GM12878 (cell line): ENCODE results near the gene CYB5D1. TPM values are rescaled to one million over a fixed set of nuclear protein-coding genes. Genes with fewer than 3 reads are reported as not detected.

Experiments
- ATAC-seq: fragments of 200-7000 bp; cut with Tn5 transposase; 3 replicates; pipeline ENCODE4 v1.9.1; 2020; ENCODE audit warnings: mild to moderate bottlenecking, moderate library complexity
- BruUV-seq: library from RNA; stranded (reverse); fragments of 400-500 nt; replicated peaks from 2 replicates; lab custom pipeline; 2021; lab: Mats Ljungman, UMichigan
- CTCF ChIA-PET: fragments of 300-600 bp; sonication (Branson Sonifier 250); formaldehyde crosslinking; extraction: SDS; loops from one replicate; lab custom pipeline; 2021; ENCODE audit warnings: inconsistent platforms; lab: Yijun Ruan, JAX
- POLR2A ChIA-PET: fragments of 350-600 bp; formaldehyde crosslinking; extraction: SDS; loops from one replicate; lab custom pipeline; 2021; ENCODE audit warnings: inconsistent platforms; lab: Charles Lee
- RAD21 ChIA-PET: fragments of 300-600 bp; sonication (Branson Sonifier 250); formaldehyde crosslinking; loops from one replicate; lab custom pipeline; 2023; ENCODE audit warnings: antibody characterized with exemption; ENCODE audit not compliant: unreplicated experiment; lab: Charles Lee
- SMC1A ChIA-PET: fragments of 300-600 bp; sonication (Branson Sonifier 250); formaldehyde crosslinking; loops from one replicate; lab custom pipeline; 2023; ENCODE audit not compliant: unreplicated experiment, uncharacterized antibody; lab: Charles Lee
- DNase-seq: peaks from one replicate; pipeline ENCODE4 v3.0.0-alpha.2; 2011; ENCODE audit warnings: low read depth, low spot score
- FAIRE-seq: peaks from 3 replicates; lab custom pipeline; 2011; peaks lifted over from hg19 to GRCh38; lab: Jason Lieb, UNC
- H2AFZ ChIP-seq: 2 replicates; pipeline ENCODE4 v1.6.0; 2011; ENCODE audit warnings: low read depth, low read length, control low read depth; ENCODE audit not compliant: control insufficient read depth
- H3K27ac ChIP-seq: 2 replicates; pipeline ENCODE4 v1.5.1; 2011; ENCODE audit warnings: control low read depth; ENCODE audit not compliant: control insufficient read depth, insufficient read depth
- H3K27me3 ChIP-seq, 2 experiments: replicated peaks in 1 of 2; 2 replicates each; pipeline versions ENCODE4 v1.6.0 to v1.6.1; 2011; ENCODE audit warnings: low read length in 1 of 2; ENCODE audit not compliant: control insufficient read depth in 2 of 2, insufficient read depth in 2 of 2
- H3K36me3 ChIP-seq, 2 experiments: 2 replicates each; pipeline ENCODE4 v1.5.1; 2011; ENCODE audit warnings: low read length in 1 of 2; ENCODE audit not compliant: control insufficient read depth in 2 of 2, insufficient read depth in 2 of 2
- H3K4me1 ChIP-seq: 2 replicates; pipeline ENCODE4 v1.6.1; 2011; ENCODE audit warnings: mild to moderate bottlenecking, low read length, moderate library complexity, mixed read lengths; ENCODE audit not compliant: control insufficient read depth, insufficient read depth
- H3K4me2 ChIP-seq: 2 replicates; pipeline ENCODE4 v1.6.0; 2011; ENCODE audit warnings: control low read depth; ENCODE audit not compliant: control insufficient read depth, insufficient read depth
- H3K4me3 ChIP-seq: fragments of 200-600 bp; sonication (generic); 2 replicates; pipeline ENCODE4 v1.5.1; 2016
- H3K79me2 ChIP-seq: 2 replicates; pipeline ENCODE4 v1.6.0; 2011; ENCODE audit warnings: low read length; ENCODE audit not compliant: control insufficient read depth, insufficient read depth
- H3K9ac ChIP-seq: 2 replicates; pipeline ENCODE4 v1.8.0; 2011; ENCODE audit warnings: low read length, control low read depth, mixed read lengths; ENCODE audit not compliant: control insufficient read depth, insufficient read depth
- H3K9me3 ChIP-seq: replicated peaks from 3 replicates; pipeline ENCODE4 v1.5.1; 2011; ENCODE audit warnings: mild to moderate bottlenecking, low read length; ENCODE audit not compliant: control insufficient read depth, insufficient read depth
- H4K20me1 ChIP-seq: 2 replicates; pipeline ENCODE4 v1.6.0; 2011; ENCODE audit not compliant: control insufficient read depth, insufficient read depth
- BCLAF1 ChIP-seq: fragments of 450-650 bp; IDR thresholded peaks from 2 replicates; pipeline ENCODE4 v1.6.1; 2017; ENCODE audit warnings: antibody characterized with exemption, mild to moderate bottlenecking, moderate library complexity
- E2F4 ChIP-seq: IDR thresholded peaks from 2 replicates; pipeline ENCODE4 v1.6.1; 2012; ENCODE audit warnings: low read depth, low read length, improper control_type of control experiment
- FOS ChIP-seq: IDR thresholded peaks from 3 replicates; pipeline ENCODE4 v1.6.1; 2011; ENCODE audit warnings: borderline replicate concordance; ENCODE audit not compliant: insufficient read length; ENCODE audit errors: extremely low read depth
- IRF4 ChIP-seq: IDR thresholded peaks from 2 replicates; pipeline ENCODE4 v1.6.1; 2011; ENCODE audit warnings: low read depth, low read length
- KAT2A ChIP-seq: conservative IDR thresholded peaks from 2 replicates; pipeline ENCODE4 v1.6.1; 2011; ENCODE audit warnings: low read depth, low read length; ENCODE audit not compliant: control insufficient read depth
- NR2F1 ChIP-seq: fragments of 450-650 bp; conservative IDR thresholded peaks from 2 replicates; pipeline ENCODE4 v1.6.1; 2017; ENCODE audit warnings: mild to moderate bottlenecking
- POLR2A ChIP-seq: IDR thresholded peaks from 2 replicates; pipeline ENCODE4 v1.6.1; 2011; ENCODE audit warnings: low read depth, mild to moderate bottlenecking, low read length
- POLR2AphosphoS2 ChIP-seq: IDR thresholded peaks from 2 replicates; pipeline ENCODE4 v1.6.1; 2011; ENCODE audit warnings: low read depth, mild to moderate bottlenecking, low read length, improper control_type of control experiment, moderate library complexity
- RAD21 ChIP-seq: IDR thresholded peaks from 2 replicates; pipeline ENCODE4 v1.6.1; 2011; ENCODE audit warnings: mild to moderate bottlenecking, low read depth, low read length, moderate library complexity; ENCODE audit not compliant: insufficient read depth
- ZBTB11 ChIP-seq: fragments of 450-650 bp; formaldehyde crosslinking; IDR thresholded peaks from 2 replicates; pipeline ENCODE4 v1.5.0; 2022; ENCODE audit warnings: mild to moderate bottlenecking, missing genetic modification characterization
- WGBS: methylation state at CpG from one replicate; pipeline ENCODE4 v1.1.6; 2016; ENCODE audit warnings: low lambda C conversion rate; ENCODE audit not compliant: insufficient replicate concordance, insufficient coverage; ENCODE audit errors: missing lambda C conversion rate; 5-methylcytosine and 5-hydroxymethylcytosine counted together
- in situ Hi-C: fragments of 300-500 bp; cut with MboI; formaldehyde crosslinking; loops from 9 replicates; pipeline ENCODE4 v1.14.3; 2018; ENCODE audit warnings: mixed read lengths
- intact Hi-C: fragments of 100-400 bp; cut with micrococcal nuclease; formaldehyde crosslinking; loops from one replicate; pipeline ENCODE4 v1.14.2; 2022; ENCODE audit not compliant: unreplicated experiment
- polyA plus RNA-seq, 11 experiments: library from polyadenylated mRNA; depleted of rRNA in 4 of 11; unstranded in 6 of 11; stranded (reverse) in 5 of 11; fragments of >200 nt; fragmentation: Nextera tagmentation in 4 of 11; fragmentation: Illumina TruSeq in 1 of 11; extraction: Ambion mirVana in 4 of 11; extraction: Trizol in 1 of 11; gene quantifications; 1 replicate in 1 of 11; 2 replicates in 10 of 11; pipeline versions ENCODE4 v1.2.1 to v1.2.3, GENCODE V29; 2011 to 2016; ENCODE audit warnings: inconsistent platforms in 2 of 11, missing spikeins in 2 of 11, low read depth in 1 of 11
- total RNA-seq, 4 experiments: library from RNA; depleted of rRNA in 3 of 4; stranded (reverse); fragments of >200 nt in 3 of 4; fragmentation: Illumina TruSeq in 1 of 4; extraction: Trizol in 1 of 4; gene quantifications; 2 replicates each; pipeline versions ENCODE4 v1.2.1 to v1.2.3, GENCODE V29; 2013 to 2021
- TF ChIP-seq, protein P1 (sequence below): fragments of 450-650 bp; IDR thresholded peaks from 2 replicates; pipeline ENCODE4 v1.6.1; 2017; ENCODE audit warnings: mild to moderate bottlenecking, low read depth, inconsistent platforms; ENCODE audit not compliant: poor library complexity, severe bottlenecking

CYB5D1 gene
- total and polyA plus RNA-seq, 10 of the 15 experiments (the other 5 are each of a cell fraction or from before 2014, with no cell fraction given): 1.6 to 8.7 (median 6.4) TPM

GRCh38 chr17:7849751-7850504 lies 7.9 kb upstream of the CYB5D1 start:
- ATAC-seq: no peak
- RAD21 ChIA-PET: interaction anchor here (1.4 to 2.1 kb wide), 4 partner anchors 8 to 107 kb away, joined by 6 to 27 read pairs (median 8); partner anchors contain the start of gene KDM6B
- 81% methylated on average over 12 of the region's 12 CpGs for WGBS
- no peaks in the 10 kb centered on the region for H3K9me3 ChIP-seq
- H3K4me1 ChIP-seq: peaks cover 21% of the 10 kb centered on the region
- FAIRE-seq: no peak
- TF ChIP-seq KAT2A (no peak), E2F4 (no peak), RAD21 (no peak), IRF4 (no peak), BCLAF1 (no peak), POLR2A (no peak), POLR2AphosphoS2 (no peak), NR2F1 (no peak), ZBTB11 (CRISPR knock-in tag) (no peak), FOS (no peak)
- TF ChIP-seq, protein P1, sequence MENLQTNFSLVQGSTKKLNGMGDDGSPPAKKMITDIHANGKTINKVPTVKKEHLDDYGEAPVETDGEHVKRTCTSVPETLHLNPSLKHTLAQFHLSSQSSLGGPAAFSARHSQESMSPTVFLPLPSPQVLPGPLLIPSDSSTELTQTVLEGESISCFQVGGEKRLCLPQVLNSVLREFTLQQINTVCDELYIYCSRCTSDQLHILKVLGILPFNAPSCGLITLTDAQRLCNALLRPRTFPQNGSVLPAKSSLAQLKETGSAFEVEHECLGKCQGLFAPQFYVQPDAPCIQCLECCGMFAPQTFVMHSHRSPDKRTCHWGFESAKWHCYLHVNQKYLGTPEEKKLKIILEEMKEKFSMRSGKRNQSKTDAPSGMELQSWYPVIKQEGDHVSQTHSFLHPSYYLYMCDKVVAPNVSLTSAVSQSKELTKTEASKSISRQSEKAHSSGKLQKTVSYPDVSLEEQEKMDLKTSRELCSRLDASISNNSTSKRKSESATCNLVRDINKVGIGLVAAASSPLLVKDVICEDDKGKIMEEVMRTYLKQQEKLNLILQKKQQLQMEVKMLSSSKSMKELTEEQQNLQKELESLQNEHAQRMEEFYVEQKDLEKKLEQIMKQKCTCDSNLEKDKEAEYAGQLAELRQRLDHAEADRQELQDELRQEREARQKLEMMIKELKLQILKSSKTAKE: no peak
- no peak overlapping the region for H3K27ac ChIP-seq
- CTCF ChIA-PET: interaction anchor here (0.8 to 3.3 kb wide), 7 partner anchors 11 to 147 kb away, joined by 3 to 47 read pairs (median 11); partner anchors contain the start of gene KDM6B
- POLR2A ChIA-PET: interaction anchor here (1.8 kb wide), 1 partner anchor 15 kb away, joined by 10 read pairs; no protein-coding TSS in a partner anchor
- SMC1A ChIA-PET: interaction anchor here (1.1 to 2.3 kb wide), 5 partner anchors 13 to 27 kb away, joined by 4 to 14 read pairs (median 6); partner anchors contain the start of gene KDM6B
- DNase-seq: no peak
- no peak overlapping the region for H3K4me3 ChIP-seq
- no peak overlapping the region for H2AFZ ChIP-seq
- peaks cover 12 to 29% of the 10 kb centered on the region in 2 experiments; a peak in 3 of 4 replicates for H3K36me3 ChIP-seq
- H3K9ac ChIP-seq: no peak overlapping the region
- no peaks in the 10 kb centered on the region; the same call in 1 of the 2 replicates for H4K20me1 ChIP-seq
- no peak overlapping the region for H3K4me2 ChIP-seq
- H3K27me3 ChIP-seq: no peaks in the 10 kb centered on the region
- intact Hi-C loops (no loop called here), in situ Hi-C loops (no loop called here)
- H3K79me2 ChIP-seq: peaks cover 8% of the 10 kb centered on the region
- no TSS peak for BruUV-seq
